HepG2 (cell line): ENCODE measurements around the gene TNNI3. TPM values are rescaled to one million over a fixed set of nuclear protein-coding genes. Genes with fewer than 3 reads are reported as not detected.

Experiments used
- ATAC-seq: fragments of 200-7000 bp; cut with Tn5 transposase; 3 replicates; pipeline ENCODE4 v1.9.1; 2020; ENCODE audit warnings: mild to moderate bottlenecking, moderate library complexity
- BruUV-seq: library from RNA; stranded (reverse); fragments of 400-500 nt; replicated peaks from 2 replicates; lab custom pipeline; 2021; lab: Mats Ljungman, UMichigan
- CTCF ChIA-PET: fragments of 300-600 bp; formaldehyde crosslinking; extraction: SDS; loops from one replicate; lab custom pipeline; 2021; ENCODE audit warnings: low total read pairs, inconsistent platforms, low intra/inter-chr PET ratio; lab: Yijun Ruan, JAX
- POLR2A ChIA-PET: fragments of 350-600 bp; sonication (Branson Sonifier 250); formaldehyde crosslinking; loops from one replicate; lab custom pipeline; 2020; ENCODE audit warnings: antibody characterized with exemption, inconsistent platforms; lab: Yijun Ruan, JAX
- DNase-seq: peaks from one replicate; pipeline ENCODE4 v3.0.0-alpha.2; 2015; ENCODE audit warnings: low spot score
- FAIRE-seq: peaks from 3 replicates; lab custom pipeline; 2011; peaks lifted over from hg19 to GRCh38; lab: Jason Lieb, UNC
- H2AFZ ChIP-seq: one replicate; pipeline ENCODE4 v1.6.1; 2011; ENCODE audit warnings: low read length, inconsistent platforms
- H3K27ac ChIP-seq: fragments of 300-600 bp; 3 replicates; pipeline ENCODE4 v1.8.0; 2011; ENCODE audit warnings: mixed run types, mild to moderate bottlenecking, mixed read lengths, low read length, inconsistent platforms; ENCODE audit not compliant: insufficient read depth; ENCODE audit errors: extremely low read length
- H3K27me3 ChIP-seq, 2 experiments: fragments of 200-600 bp in 1 of 2; 2 replicates in 1 of 2; 3 replicates in 1 of 2; pipeline versions ENCODE4 v1.6.0 to v1.8.0; 2011; ENCODE audit warnings: low read length in 2 of 2, mild to moderate bottlenecking in 2 of 2, moderate library complexity in 2 of 2, inconsistent platforms in 1 of 2; ENCODE audit not compliant: insufficient read depth in 2 of 2, control insufficient read depth in 1 of 2
- H3K36me3 ChIP-seq, 2 experiments: fragments of 200-600 bp in 1 of 2; replicated peaks in 1 of 2; 2 replicates in 1 of 2; 3 replicates in 1 of 2; pipeline versions ENCODE4 v1.5.1 to v1.8.0; 2011; ENCODE audit warnings: low read length in 2 of 2, inconsistent platforms in 1 of 2; ENCODE audit not compliant: insufficient read depth in 2 of 2, control insufficient read depth in 1 of 2
- H3K4me1 ChIP-seq: 2 replicates; pipeline ENCODE4 v1.5.1; 2012; ENCODE audit warnings: low read length, inconsistent platforms; ENCODE audit not compliant: insufficient read depth
- H3K4me2 ChIP-seq: 2 replicates; pipeline ENCODE4 v1.6.0; 2011; ENCODE audit warnings: low read depth, low read length, inconsistent platforms
- H3K4me3 ChIP-seq, 3 experiments: fragments of 200-600 bp in 1 of 3; sonication (generic), shearing (Covaris generic) in 1 of 3; replicated peaks in 1 of 3; 2 replicates each; pipeline ENCODE4 v1.5.1; 2011 to 2016; ENCODE audit warnings: low read length in 3 of 3, inconsistent platforms in 2 of 3, low read depth in 2 of 3, mild to moderate bottlenecking in 2 of 3, control low read depth in 1 of 3, mixed read lengths in 1 of 3; ENCODE audit not compliant: insufficient read depth in 1 of 3
- H3K79me2 ChIP-seq: one replicate; pipeline ENCODE4 v1.6.1; 2011; ENCODE audit warnings: low read length, inconsistent platforms; ENCODE audit not compliant: insufficient read depth
- H3K9ac ChIP-seq: 2 replicates; pipeline ENCODE4 v1.6.0; 2011; ENCODE audit warnings: mild to moderate bottlenecking, low read depth, low read length, inconsistent platforms; ENCODE audit not compliant: insufficient read depth
- H3K9me3 ChIP-seq: 2 replicates; pipeline ENCODE4 v1.5.1; 2012; ENCODE audit warnings: mild to moderate bottlenecking, low read length
- H4K20me1 ChIP-seq: 2 replicates; pipeline ENCODE4 v1.6.0; 2011; ENCODE audit warnings: inconsistent platforms, mild to moderate bottlenecking, low read length, moderate library complexity; ENCODE audit not compliant: insufficient read depth
- GMEB2 ChIP-seq: IDR thresholded peaks from 2 replicates; pipeline ENCODE4 v1.6.1; 2016; ENCODE audit warnings: missing biosample characterization, missing genetic modification reagents, low read depth
- GTF2F1 ChIP-seq: fragments of 150-350 bp; IDR thresholded peaks from 2 replicates; pipeline ENCODE4 v1.6.1; 2014; ENCODE audit warnings: low read length
- KDM4B ChIP-seq: sonication (generic); formaldehyde crosslinking; IDR thresholded peaks from 2 replicates; pipeline ENCODE4 v1.4.0; 2020; ENCODE audit warnings: missing genetic modification reagents
- MBD4 ChIP-seq: IDR thresholded peaks from 2 replicates; pipeline ENCODE4 v1.6.1; 2012; ENCODE audit warnings: low read length, inconsistent platforms, borderline replicate concordance
- RXRB ChIP-seq: IDR thresholded peaks from 2 replicates; pipeline ENCODE4 v1.6.1; 2016; ENCODE audit warnings: borderline replicate concordance, missing genetic modification reagents, missing compliant biosample characterization
- SNAPC2 ChIP-seq: sonication (generic); formaldehyde crosslinking; IDR thresholded peaks from 2 replicates; pipeline ENCODE4 v1.8.1; 2022; ENCODE audit warnings: mild to moderate bottlenecking, missing genetic modification reagents
- SP2 ChIP-seq: sonication (generic); formaldehyde crosslinking; IDR thresholded peaks from 2 replicates; pipeline ENCODE4 v1.5.1; 2020; ENCODE audit warnings: mild to moderate bottlenecking, missing genetic modification reagents
- THAP8 ChIP-seq: sonication (generic); formaldehyde crosslinking; IDR thresholded peaks from 2 replicates; pipeline ENCODE4 v1.5.1; 2020; ENCODE audit warnings: missing genetic modification reagents, mild to moderate bottlenecking, borderline replicate concordance
- ZNF280B ChIP-seq: sonication (generic); formaldehyde crosslinking; IDR thresholded peaks from 2 replicates; pipeline ENCODE4 v1.5.0; 2020; ENCODE audit warnings: missing genetic modification reagents, mild to moderate bottlenecking, borderline replicate concordance
- ZNF367 ChIP-seq: sonication (generic); formaldehyde crosslinking; IDR thresholded peaks from 2 replicates; pipeline ENCODE4 v1.4.0; 2020; ENCODE audit warnings: missing genetic modification reagents, borderline replicate concordance
- ZNF44 ChIP-seq: sonication (generic); formaldehyde crosslinking; IDR thresholded peaks from 2 replicates; pipeline ENCODE4 v1.5.1; 2020; ENCODE audit warnings: mild to moderate bottlenecking, missing genetic modification reagents
- ZNF776 ChIP-seq: sonication (generic); formaldehyde crosslinking; IDR thresholded peaks from 2 replicates; pipeline ENCODE4 v1.4.0; 2020; ENCODE audit warnings: mild to moderate bottlenecking, missing genetic modification reagents
- ZSCAN12 ChIP-seq: sonication (generic); formaldehyde crosslinking; IDR thresholded peaks from 2 replicates; pipeline ENCODE4 v1.9.0; 2021; ENCODE audit warnings: mild to moderate bottlenecking, missing genetic modification reagents
- WGBS: methylation state at CpG from one replicate; pipeline ENCODE4 v1.1.6; 2017; ENCODE audit warnings: low lambda C conversion rate; 5-methylcytosine and 5-hydroxymethylcytosine counted together
- in situ Hi-C: cut with HindIII; loops from 2 replicates; pipeline ENCODE4 v1.10.0; 2017; ENCODE audit warnings: low pct_unique_long_range_greater_than_20kb; ENCODE audit not compliant: extremely low pct_ligation_motif_present
- intact Hi-C: fragments of 100-400 bp; cut with micrococcal nuclease; formaldehyde crosslinking; loops from one replicate; pipeline ENCODE4 v1.10.0; 2022; ENCODE audit not compliant: unreplicated experiment
- polyA plus RNA-seq, 8 experiments: library from polyadenylated mRNA; depleted of rRNA in 3 of 8; stranded (reverse) in 7 of 8; unstranded in 1 of 8; fragments of >200 nt; fragmentation: Illumina TruSeq in 4 of 8; extraction: Trizol in 4 of 8; gene quantifications; 2 replicates each; pipeline versions ENCODE4 v1.2.1 to v1.2.3, GENCODE V29; 2011 to 2016; ENCODE audit warnings: low read depth in 4 of 8, missing spikeins in 1 of 8, mixed read lengths in 1 of 8; ENCODE audit not compliant: insufficient read depth in 1 of 8
- total RNA-seq, 5 experiments: library from RNA; depleted of rRNA; stranded (reverse); fragments of >200 nt; fragmentation: Illumina TruSeq; extraction: Trizol; gene quantifications; 2 replicates each; pipeline ENCODE4 v1.2.3, GENCODE V29; 2016; ENCODE audit warnings: low read depth in 1 of 5

Gene TNNI3
- total and polyA plus RNA-seq, 2 of the 13 experiments (the other 11 are each of a cell fraction or from before 2014, with no cell fraction given): 3.5 to 3.7 TPM

- no TSS peak for BruUV-seq
- ATAC-seq: no peak
- H3K4me3 ChIP-seq: no peak overlapping the region
- peaks cover 3 to 30% of the 10 kb centered on the region in 2 experiments; a peak in 4 of 5 replicates for H3K27me3 ChIP-seq
- no peak overlapping the region for H2AFZ ChIP-seq
- WGBS: 64% methylated on average over 5 of the region's 5 CpGs
- H4K20me1 ChIP-seq: no peaks in the 10 kb centered on the region
- TF ChIP-seq KDM4B: no peak
- no peak for TF ChIP-seq THAP8 (CRISPR knock-in tag)
- no peak for TF ChIP-seq ZNF44 (CRISPR knock-in tag)
- TF ChIP-seq ZSCAN12 (CRISPR knock-in tag): no peak
- no peak for TF ChIP-seq MBD4
- DNase-seq: no peak
- ChIA-PET CTCF (no interaction called here), POLR2A (no interaction called here)
- intact Hi-C loops: no loop called here
- no peak overlapping the region for H3K9ac ChIP-seq
- no peak overlapping the region for H3K4me2 ChIP-seq
- peaks cover 24% of the 10 kb centered on the region for H3K4me1 ChIP-seq
- in situ Hi-C loops: no loop called here
- no peaks in the 10 kb centered on the region for H3K36me3 ChIP-seq
- no peak for FAIRE-seq
- no peaks in the 10 kb centered on the region for H3K79me2 ChIP-seq
- H3K27ac ChIP-seq: no peak overlapping the region
- no peaks in the 10 kb centered on the region for H3K9me3 ChIP-seq
Observed at GRCh38 chr19:55171440-55171839, 13.9 kb upstream of the TNNI3 start.

GRCh38 chr19:55169136-55169535, 11.6 kb upstream of the TNNI3 start:
- ATAC-seq (no peak), DNase-seq (no peak), FAIRE-seq (no peak)
- WGBS: 21% methylated on average over 4 of the region's 4 CpGs
- peaks cover 0 to 13% of the 10 kb centered on the region in 2 experiments; a peak in 3 of 5 replicates for H3K27me3 ChIP-seq
- H4K20me1 ChIP-seq: no peaks in the 10 kb centered on the region
- H3K9me3 ChIP-seq: no peaks in the 10 kb centered on the region
- no peak overlapping the region for H3K9ac ChIP-seq
- CTCF ChIA-PET: no interaction called here
- intact Hi-C loops (no loop called here), in situ Hi-C loops (no loop called here)
- H3K4me3 ChIP-seq: no peak overlapping the region
- H3K4me2 ChIP-seq: no peak overlapping the region
- no peak overlapping the region for H3K27ac ChIP-seq
- no peak overlapping the region for H2AFZ ChIP-seq
- no peaks in the 10 kb centered on the region for H3K36me3 ChIP-seq
- no peaks in the 10 kb centered on the region for H3K79me2 ChIP-seq
- BruUV-seq: no TSS peak
- POLR2A ChIA-PET: no interaction called here
- peaks cover 18% of the 10 kb centered on the region for H3K4me1 ChIP-seq
- TF ChIP-seq ZNF280B (CRISPR knock-in tag) (no peak), ZNF367 (CRISPR knock-in tag) (no peak), RXRB (CRISPR knock-in tag) (no peak), ZNF776 (CRISPR knock-in tag) (no peak), SP2 (CRISPR knock-in tag) (no peak), SNAPC2 (CRISPR knock-in tag) (no peak), GTF2F1 (no peak), GMEB2 (CRISPR knock-in tag) (no peak), THAP8 (CRISPR knock-in tag) (no peak)
